Measurements from ENCODE around the gene SGMS1.
A peak's percentile ranks its signal among the peaks of the same experiment; 100 is the strongest.

SGMS1 gene

DNA sequence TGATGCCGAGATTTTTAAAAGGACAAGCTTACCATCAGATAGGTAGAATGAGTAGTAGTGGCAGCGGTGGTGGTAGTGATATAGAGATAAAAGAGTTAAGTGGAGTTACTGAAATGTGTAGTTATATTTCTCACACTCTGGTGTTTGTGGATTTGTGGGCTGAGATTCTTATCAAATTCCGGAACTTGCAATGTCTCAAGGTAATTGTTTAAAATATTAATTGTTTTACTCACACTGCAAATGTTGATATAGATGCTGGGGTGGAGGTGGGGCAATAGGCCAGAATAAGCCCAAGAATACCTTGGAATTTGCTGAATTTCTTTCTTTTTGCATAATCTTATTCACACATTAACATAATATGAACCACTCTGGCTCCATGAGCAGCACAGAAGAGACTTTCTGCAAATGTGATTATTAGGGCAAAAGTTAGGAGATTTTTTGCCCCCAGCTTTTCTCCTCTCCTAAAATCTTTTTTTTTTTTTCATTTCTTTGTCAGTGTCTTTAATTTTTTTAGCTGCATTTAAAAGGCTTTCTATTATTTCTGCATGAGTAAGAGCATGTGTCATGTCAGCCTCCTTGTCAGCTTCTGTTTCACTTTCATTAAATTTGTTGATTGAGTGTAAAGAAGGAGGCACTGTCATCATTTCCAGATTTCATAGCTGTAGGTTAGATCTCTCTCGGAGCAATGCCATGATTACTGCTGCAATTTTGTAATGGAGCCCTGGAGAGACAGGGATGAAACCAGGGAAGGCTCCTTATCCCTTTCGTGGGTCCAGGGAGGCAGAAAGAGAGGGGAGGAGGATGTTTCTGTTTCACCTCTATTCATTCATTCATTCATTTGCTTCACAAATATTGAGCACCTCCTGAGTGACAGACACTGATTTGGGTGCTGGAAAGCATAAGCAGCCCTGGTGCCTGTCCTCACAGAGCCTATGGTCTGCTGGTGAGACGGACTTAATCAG lies 13.1 kb upstream of the SGMS1 start:
- peak; percentile 22 for DNase-seq (ENCODE audit: low spot score)

DNA sequence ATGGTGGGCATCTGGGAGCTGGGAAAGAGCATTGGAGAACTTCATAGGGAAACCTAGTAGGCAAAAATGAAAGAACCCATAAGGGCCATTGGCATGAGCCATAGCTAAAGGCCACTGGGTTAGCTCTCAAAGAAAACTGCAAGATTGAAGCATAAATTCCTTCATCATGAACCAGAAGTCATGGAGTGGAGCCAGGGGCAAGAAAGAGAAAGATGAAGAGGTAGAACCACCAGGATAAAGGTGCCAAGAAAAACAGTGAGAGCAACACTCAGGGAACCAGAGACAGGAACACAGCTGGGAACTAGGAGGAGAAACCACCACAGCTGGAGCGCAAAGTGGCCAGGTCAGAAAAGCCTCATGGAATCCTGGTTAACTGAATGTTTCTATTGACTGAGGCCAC lies 11.5 kb upstream of the SGMS1 start:
- DNase-seq (ENCODE audit: low spot score): peak; percentile 77

DNA sequence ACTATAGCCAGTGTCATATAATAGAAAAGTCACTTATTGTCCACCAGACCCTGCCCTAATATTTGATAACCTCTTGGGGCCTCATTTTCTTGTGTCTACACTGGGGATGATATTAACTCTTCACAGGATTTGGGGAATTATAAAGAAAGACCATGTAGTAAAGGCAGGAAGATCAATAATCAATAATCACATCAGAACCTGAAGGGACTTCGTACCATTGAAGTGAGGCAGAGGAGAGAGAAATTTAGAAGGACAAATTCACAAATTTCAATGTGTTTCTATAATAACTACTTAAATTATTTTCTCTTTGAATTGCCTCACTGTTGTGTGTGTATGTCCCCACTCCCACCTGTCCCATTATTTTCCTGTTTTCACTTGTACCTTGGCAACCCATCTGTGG lies 10.7 kb upstream of the SGMS1 start:
- no peak for DNase-seq (ENCODE audit: low spot score)

DNA sequence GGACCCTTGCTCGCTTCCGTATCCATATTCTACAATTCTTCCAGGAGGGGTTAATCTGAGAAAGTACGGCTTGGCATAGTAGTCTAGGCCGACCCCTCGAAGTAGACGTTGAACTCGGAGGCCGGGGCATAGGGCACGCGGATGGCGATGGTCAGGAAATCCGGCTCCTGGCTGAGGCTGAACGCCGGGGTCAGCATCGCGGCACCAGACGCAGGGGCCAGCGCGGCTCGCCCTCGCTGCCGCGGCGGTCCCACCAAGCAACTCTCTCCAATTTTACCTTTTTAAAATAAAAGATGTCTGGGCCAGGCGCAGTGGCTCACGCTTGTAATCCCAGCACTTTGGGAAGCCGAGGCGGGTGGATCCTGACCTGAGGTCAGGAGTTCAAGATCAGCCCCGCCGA lies 7.3 kb upstream of the SGMS1 start:
- no peak for DNase-seq (ENCODE audit: low spot score)

DNA sequence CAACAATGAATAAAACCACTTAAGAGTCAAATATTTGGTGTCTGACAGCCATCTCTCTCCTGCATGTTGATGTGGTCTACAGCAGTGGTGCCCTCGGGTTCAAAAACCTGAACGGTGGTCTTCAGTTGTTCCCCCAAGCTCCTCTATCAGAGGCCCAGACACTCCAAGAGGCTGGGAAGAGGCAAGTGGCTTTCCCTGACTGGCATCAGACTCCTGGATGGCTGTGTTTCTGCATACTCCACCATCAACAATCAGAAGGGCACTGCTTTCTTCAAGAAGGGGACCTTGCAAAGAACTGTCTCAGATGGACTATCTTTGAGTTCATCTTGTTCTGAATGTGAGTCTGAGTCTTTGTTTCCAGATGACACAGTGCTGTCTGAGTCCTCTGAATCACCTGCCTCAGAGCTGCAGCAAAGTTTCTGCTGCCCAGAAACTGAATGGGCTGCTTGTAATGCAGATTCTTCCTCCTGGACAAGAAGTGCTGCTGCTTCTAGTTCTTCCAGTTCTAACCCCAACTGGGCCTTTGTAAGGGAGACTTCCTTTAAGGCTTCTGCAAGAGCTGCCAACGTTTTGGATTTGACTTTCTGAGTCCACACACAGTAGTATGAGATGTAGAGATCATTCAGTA lies 5.9 kb upstream of the SGMS1 start:
- DNase-seq (ENCODE audit: low spot score): no peak

DNA sequence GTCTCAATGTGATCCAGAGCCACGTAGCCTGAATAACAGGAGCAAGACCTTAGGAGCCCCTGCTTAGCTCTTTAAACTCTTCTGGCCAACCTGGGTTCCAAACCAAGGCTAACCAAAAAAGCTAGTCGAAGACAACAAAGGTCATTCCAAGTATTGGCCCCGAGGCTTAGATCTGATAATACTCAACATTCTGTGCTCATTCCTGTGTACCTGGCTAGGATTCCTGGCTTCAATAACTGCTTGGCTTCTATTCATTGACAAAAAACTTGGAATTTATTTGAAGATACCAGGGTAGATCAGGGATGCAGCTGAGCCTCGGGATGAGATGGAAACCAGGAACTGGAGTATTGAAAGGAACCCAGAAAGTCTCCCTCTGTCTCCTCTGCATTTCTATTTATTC lies 4.1 kb upstream of the SGMS1 start:
- no peak for DNase-seq (ENCODE audit: low spot score)

DNA sequence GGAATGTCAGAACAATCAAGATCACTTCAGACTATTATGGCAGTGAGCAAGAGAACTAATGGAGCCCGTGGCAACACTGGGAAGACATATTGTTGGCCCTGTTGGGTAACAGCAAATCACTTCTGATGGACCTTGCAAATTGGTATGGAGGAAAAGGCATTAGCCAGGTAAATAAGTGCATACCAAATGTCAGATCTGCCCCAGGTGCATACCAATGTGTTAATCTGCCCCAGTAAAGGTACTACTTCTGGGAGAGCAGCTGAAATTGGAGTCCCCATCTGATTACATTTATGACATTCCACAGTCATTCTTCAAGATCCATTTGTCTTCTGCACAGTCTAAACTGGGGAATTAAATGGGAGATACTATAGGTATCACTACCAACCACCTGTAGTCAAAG lies 3.7 kb upstream of the SGMS1 start:
- DNase-seq (ENCODE audit: low spot score): no peak

DNA sequence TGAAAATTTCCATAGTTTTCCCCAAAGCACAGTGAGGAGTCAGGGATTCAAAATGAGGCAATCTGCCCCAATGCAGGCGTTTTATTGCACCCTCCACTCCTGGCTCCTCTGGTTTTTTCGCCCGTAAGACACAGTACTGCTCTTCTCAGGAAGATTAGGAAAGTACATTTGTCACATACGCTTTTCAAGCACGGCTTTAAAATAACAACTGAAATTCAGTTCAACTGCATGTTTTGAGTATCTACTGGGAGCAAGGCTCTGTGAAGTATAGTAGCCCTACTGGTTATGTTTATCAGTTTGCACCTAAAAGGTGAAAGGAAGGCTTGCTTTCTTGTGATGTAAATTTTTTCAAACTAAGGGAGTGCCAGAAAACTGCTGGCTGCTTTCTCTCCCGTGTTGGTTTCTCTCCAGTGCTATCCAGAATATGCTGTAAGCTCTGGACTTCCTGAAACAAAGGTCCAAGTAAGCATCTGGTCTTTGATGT lies 1.9 kb upstream of the SGMS1 start:
- no peak for DNase-seq (ENCODE audit: low spot score)

DNA sequence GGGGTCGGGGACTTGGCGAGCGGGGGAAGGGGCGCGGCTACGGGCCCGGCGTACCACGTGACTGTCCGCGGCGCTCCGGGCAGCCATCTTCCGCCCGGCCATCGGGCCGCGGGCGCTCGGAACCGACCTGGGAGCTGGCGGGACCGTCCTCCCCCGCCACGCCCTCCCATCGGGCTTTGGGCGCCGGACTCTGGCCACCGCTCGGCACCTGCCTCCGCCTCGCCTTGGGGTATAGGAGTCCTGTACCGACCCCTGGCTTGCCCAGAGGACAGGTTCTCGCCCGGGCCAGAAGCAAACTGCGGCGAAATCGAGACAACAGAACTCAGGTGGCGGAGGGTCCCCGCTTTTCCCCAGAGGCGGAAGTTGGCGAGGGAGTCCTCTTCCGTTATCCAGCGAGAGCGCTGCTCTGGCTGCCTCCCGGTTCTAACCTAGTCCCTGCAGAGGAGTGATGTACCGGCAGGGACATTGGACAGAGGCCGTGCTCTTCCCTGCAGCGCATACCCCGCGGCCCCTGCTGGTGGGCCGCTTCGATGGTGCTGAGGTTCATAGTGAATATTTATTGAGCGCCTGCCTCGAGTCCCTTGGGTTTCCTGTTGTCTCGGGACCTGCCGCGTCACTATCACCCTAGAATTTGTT lies 1.2 kb upstream of the SGMS1 start:
- DNase-seq (ENCODE audit: low spot score): peak; percentile 78

DNA sequence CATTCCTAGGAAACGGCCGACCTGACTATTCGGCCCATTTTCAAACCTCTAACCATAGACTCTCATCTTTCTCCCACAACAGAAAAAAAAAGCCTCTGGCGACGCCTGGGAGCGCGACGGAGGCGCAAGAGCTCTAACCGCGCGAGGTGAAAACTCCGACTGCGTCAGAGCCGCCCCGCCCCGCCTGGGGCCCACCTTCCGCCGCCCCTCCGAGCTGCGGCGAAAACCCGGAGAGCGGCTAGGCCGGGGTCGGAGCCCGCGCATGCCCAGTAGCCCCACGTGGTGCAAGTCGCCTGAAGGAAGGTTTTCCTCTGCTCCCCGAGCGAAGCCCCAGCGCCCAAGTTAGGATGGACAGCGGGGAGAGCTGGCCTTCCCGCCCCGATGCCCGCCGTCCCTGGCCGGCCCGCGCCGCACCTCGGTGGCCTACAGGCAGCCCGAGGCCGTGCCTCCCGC lies 683 bp upstream of the SGMS1 start:
- peak; percentile 97 for DNase-seq (ENCODE audit: low spot score)

DNA sequence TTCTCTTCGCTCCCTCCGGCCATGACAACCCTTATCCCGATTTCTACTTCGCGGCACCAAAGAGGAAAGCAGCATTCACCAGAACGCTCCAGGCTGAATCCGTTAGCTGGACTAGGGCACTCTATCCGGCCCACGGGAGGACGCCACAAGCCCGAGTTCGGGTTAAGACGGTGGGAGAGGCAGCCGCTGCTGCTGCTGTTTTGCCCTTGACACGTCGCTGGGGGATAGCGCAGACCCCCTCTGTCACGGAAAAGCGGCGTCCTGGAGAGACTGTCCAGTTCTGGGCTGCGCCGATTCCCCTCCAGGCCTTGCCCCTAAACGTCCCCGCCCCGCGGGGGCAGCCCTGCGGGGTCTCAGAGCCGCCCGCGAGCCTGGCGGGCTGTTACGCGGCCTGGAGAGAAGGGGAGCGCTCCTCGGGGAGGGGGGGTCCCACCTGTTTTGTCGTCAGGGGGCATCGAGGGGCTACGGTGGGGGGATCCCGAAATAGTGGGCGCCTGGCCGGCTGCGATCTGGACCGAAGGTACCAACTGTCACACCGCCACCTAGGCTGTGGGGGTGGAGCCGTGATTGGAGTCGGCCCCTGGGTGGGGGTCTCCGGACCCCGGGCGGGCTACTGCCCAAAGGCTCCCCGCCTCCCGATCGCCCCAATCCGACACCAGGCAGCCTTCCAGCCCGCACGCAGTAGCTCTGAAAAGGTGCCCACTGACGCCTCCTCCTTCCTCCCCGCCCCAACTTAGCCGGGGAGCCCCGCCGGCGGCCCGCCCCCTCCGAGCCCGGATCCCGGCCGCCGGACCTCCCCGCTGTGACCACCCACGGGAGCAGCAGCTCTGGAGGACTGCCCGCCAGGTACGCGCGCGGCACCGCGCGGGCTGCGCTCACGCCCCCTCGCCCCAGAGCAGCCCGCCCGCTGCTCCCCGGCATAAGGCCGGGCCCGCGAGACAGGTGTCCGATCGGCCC lies 772 bp downstream of the SGMS1 start:
- DNase-seq (ENCODE audit: low spot score): no peak

DNA sequence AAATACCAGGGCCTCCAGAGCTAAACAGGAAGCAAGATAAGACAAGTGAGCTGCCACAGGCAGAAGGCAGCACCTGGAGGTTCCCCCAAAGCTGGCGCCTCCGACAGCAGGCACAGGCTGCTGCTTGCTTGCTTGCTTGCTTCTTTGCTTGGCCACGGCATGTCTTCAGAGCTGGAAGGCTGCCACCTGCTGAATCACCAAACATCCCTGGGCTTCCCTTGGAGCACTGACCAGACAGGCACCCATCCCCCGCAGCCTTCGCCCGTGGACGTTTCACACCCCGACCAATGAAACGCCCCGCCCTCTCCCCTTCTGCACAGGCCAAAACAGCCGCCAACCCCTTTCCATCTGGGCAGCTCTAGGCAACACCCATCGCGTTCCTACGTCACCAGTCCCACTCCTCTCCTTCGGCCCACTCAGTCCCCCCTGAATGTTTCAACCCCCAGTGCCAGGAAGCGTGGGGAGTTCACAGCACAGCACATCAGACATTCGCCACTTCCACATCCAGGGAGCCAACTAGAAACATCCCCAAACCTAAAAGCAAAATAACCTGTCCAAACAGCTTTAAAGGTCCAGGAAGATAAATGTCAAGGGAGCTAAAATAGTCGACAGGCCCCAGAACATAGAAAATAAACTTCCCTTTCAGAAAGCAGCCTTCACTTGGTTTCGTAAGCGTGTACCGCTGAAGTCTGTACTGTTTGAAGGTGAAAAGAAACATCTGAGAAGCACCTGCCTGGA lies 1.6 kb downstream of the SGMS1 start:
- DNase-seq (ENCODE audit: low spot score): peak; percentile 94

DNA sequence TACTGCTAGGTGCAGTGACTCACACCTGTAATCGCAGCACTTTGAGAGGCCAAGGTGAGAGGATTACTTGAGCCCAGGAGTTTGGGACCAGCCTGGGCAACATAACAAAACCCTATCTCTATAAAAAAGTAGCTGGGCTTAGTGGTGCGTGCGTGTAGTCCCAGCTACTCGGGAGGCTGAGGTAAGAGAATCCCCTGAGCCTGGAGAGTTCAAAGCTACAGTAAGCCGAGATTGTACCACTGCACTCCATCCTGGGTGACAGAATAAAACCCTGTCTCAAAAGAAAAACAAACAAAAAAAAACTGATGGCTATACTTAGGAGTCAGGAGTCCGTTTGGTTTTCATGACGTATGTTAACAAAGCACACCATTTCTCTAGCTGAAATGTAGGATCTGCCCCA lies 2.9 kb downstream of the SGMS1 start:
- no peak for DNase-seq (ENCODE audit: low spot score)

DNA sequence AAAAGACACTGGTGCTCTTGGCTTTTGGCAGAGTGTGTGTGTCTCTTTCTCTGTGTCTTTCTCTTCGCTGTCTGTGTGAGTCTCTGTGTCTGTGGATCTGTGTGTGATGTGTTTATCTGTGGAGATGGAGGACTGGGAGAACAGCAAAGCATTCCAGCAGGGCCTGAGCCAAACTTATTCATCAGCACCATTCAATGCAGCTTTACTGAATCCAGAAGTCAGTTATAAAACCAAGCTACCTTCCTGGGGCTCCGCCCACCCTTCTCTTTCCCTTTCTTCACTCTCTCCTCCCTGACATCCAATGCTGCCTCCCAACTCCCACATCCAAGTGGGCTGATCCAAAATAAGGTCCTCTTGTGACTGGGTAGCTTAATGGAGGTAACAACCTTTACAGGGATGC lies 3.9 kb downstream of the SGMS1 start:
- DNase-seq (ENCODE audit: low spot score): no peak

DNA sequence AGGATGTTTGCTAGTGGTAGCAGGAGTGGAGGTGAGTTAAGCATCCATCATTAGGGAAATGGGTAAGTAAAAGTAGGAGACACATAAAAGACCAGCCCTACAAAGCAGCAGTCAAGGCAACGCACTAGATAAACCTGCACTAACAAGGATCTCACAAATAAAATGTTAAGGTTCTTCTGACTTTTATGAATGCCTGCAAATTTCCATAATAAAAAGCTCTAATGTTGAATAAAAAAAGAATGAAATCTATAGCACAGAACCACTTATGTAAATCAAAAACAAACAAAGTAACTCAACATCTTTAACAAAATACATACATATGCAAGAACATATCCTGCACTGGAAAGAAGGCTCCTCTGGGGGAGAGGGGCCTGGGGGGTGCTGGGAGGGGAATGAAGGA lies 4.6 kb downstream of the SGMS1 start:
- no peak for DNase-seq (ENCODE audit: low spot score)

DNA sequence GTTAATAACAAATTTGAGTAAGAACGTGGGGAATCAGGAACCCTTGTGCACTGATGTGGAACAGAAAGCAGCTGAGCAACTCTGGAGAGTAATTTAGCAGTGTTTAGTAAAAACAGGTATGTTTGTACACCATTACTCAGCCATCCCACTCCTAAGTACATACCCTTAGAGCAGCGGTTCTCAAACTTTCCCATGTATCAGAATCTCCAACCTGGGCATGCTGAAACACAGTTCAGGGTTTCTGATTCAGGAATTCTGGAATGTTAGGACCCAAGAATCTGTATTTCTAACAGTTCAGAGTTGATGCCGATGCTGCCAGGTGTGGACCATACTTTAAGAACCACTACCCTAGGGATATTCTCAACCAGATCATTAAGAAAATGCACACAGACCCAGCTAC lies 5.1 kb downstream of the SGMS1 start:
- DNase-seq (ENCODE audit: low spot score): peak; percentile 31

DNA sequence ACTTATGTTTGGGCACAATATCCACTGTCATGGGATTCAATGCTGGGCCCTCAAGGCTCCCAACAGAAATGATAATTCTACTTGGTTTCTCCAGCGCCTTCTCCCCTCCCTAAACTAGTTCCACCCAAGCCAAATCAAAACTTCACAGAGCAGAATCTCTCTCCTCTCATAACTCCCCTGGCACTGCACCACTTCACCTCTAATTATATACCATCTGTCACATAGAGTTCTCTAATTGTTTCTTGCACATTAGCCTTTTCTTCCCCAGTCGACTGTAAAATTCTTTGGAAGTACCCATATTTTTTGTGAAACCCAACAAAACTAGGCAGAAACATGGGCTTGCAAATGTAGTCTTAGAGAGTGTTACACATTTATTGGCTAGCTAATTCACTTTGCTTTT lies 8.1 kb downstream of the SGMS1 start:
- DNase-seq (ENCODE audit: low spot score): no peak

DNA sequence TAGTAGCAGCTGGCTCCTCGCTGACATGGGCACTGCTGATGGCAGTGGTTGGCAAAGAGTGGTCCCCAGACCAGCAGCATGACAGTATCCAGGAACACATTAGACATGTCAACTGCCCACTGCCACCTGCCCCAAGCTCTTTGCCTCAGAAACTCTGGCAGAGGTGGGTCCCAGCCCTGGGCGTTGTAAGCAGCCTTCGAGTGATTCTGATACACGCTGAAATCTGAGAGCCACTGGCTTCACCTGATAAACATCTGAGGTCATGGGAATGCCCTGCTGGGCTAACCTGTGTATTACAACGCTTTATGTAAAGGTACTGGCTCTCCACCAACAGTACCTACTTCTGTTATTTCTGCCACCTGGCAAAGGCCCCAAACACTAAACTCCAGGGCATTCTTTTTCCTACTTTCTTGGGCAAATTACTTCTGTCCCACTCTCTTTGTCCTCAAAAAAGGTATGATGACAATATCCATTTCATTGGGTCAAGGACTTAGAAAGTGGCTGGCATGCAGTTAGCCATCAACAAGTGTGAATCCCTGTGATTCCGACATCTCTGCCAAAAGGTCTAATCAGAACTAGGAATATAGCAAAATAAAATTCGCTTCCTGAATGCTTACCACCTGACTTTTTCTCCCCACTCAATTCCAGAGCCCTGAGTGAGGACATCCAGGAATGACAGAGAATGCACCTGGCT lies 9.2 kb downstream of the SGMS1 start:
- DNase-seq (ENCODE audit: low spot score): peak; percentile 38

DNA sequence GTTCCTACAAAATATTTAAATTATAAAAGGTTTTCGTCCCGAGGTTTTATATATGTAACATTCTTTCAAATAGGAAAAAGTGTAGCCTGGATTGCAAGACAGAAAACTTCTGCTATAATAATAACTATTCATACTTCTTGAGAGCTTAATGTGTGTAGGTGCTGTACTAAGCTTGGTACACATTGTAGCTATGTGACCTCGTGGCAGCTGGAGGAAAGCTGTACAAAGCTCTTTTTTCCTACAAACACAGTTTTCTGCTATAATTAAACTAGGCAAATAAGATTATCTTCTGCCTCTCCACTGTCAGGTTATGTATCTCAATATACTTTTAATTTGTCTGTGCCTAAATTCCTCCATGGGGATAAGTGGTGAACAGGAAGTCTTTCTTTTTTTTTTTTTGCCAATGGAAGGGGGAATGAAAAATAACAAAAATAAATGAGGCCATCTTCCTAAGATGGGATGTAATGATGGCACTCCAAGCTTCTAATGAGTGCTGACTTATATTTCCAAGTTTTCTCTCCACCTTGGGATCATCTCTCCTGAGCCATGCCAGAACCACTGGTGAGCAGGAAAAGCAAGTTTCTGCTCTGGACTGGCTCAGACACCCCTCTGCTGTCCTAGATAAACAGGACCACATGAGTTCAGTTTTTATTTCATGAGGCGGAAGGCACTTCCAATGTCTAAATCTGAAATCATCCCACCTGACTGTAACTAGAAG lies 9.9 kb downstream of the SGMS1 start:
- DNase-seq (ENCODE audit: low spot score): no peak

DNA sequence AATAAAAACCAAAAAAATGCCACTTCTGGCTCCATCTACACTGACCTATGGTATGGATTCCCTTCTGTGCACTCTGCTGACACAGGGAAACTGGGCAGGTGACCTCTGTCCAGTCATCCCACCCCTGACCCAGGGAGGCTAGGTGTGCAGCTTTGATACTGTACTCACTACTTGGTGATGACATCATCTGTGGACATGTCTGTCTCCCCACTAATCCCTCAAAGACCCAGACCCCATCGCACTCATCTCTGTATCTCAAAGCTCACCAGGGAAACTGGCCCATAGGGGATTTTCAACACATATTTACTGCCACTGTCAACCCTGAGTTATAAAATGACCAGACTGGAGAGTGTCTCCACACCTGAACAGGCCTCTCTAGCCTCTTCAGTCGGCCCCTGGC lies 10.6 kb downstream of the SGMS1 start:
- DNase-seq (ENCODE audit: low spot score): no peak

Measured in kidney tubule cell (primary cell).